ENCODE data around the gene SLC37A1. TPM values are rescaled to one million over a fixed set of nuclear protein-coding genes. Genes with fewer than 3 reads are reported as not detected.

Gene SLC37A1
- total RNA-seq, 1 experiment from 2014 or later: 37.7 TPM

- Histone ChIP-seq H3K79me1 (ENCODE audit: insufficient read depth, low read depth, low read length, poor library complexity, severe bottlenecking) (no peaks in the 10 kb centered on the region), H3K4me2 (ENCODE audit: insufficient read depth, insufficient read length, low read length) (no peak overlapping the region), H3K4ac (ENCODE audit: low read depth, low read length) (no peak overlapping the region), H3T11ph (ENCODE audit: low read length) (no peak overlapping the region), H2BK20ac (ENCODE audit: low read depth, low read length, poor library complexity, severe bottlenecking) (no peak overlapping the region), H2AK5ac (ENCODE audit: insufficient read length, low read length) (no peak overlapping the region), H2BK120ac (ENCODE audit: low read depth, low read length, poor library complexity, severe bottlenecking) (no peak overlapping the region), H3K79me2 (ENCODE audit: insufficient read depth, low read length) (no peaks in the 10 kb centered on the region), H2BK5ac (ENCODE audit: insufficient read length, low read length) (no peak overlapping the region), H3K23ac (ENCODE audit: insufficient read length, low read depth, low read length) (no peak overlapping the region), H3K9me3 (ENCODE audit: control insufficient read depth, low read depth, low read length) (no peaks in the 10 kb centered on the region), H3K27ac (ENCODE audit: insufficient read length, low read depth, low read length) (no peak overlapping the region), H4K8ac (replicated peaks; ENCODE audit: insufficient read length, low read depth, low read length) (no peak overlapping the region), H3K56ac (ENCODE audit: insufficient read length, low read depth, low read length) (no peak overlapping the region), H3K27me3 (ENCODE audit: insufficient read depth, low read length) (no peaks in the 10 kb centered on the region), H3K18ac (ENCODE audit: insufficient read length, low read depth, low read length) (no peak overlapping the region), H3K9ac (ENCODE audit: extremely low read depth, insufficient read length, low read length) (no peak overlapping the region), H3K23me2 (ENCODE audit: insufficient read length, low read depth, low read length, poor library complexity, severe bottlenecking) (peaks cover 12% of the 10 kb centered on the region), H2AFZ (ENCODE audit: low read length) (no peak overlapping the region), H4K20me1 (ENCODE audit: control insufficient read depth, insufficient read depth, insufficient read length) (no peaks in the 10 kb centered on the region), H4K5ac (ENCODE audit: insufficient read length, low read depth, low read length) (no peak overlapping the region), H3K4me1 (ENCODE audit: insufficient read depth, low read length) (no peaks in the 10 kb centered on the region; the same call in 1 of the 2 replicates), H2BK15ac (ENCODE audit: low read depth, low read length) (no peak overlapping the region), H2BK12ac (ENCODE audit: insufficient read length, low read depth, low read length) (no peak overlapping the region), H3K14ac (ENCODE audit: insufficient read depth, low read length) (no peak overlapping the region), H4K91ac (ENCODE audit: insufficient read length, low read depth, low read length) (no peak overlapping the region)
- Mint-ChIP-seq H3K4me3 (no peak overlapping the region), H3K36me3 (ENCODE audit: insufficient read depth in 1 of 3, low read depth in 3 of 3) (no peaks in the 10 kb centered on the region), H3K4me1 (peaks cover 21 to 28% of the 10 kb centered on the region in 2 experiments), H3K9me3 (no peaks in the 10 kb centered on the region), H3K27me3 (ENCODE audit: low read depth) (peaks cover 8% of the 10 kb centered on the region), H3K27ac (no peak overlapping the region)
- TF ChIP-seq, protein P1, sequence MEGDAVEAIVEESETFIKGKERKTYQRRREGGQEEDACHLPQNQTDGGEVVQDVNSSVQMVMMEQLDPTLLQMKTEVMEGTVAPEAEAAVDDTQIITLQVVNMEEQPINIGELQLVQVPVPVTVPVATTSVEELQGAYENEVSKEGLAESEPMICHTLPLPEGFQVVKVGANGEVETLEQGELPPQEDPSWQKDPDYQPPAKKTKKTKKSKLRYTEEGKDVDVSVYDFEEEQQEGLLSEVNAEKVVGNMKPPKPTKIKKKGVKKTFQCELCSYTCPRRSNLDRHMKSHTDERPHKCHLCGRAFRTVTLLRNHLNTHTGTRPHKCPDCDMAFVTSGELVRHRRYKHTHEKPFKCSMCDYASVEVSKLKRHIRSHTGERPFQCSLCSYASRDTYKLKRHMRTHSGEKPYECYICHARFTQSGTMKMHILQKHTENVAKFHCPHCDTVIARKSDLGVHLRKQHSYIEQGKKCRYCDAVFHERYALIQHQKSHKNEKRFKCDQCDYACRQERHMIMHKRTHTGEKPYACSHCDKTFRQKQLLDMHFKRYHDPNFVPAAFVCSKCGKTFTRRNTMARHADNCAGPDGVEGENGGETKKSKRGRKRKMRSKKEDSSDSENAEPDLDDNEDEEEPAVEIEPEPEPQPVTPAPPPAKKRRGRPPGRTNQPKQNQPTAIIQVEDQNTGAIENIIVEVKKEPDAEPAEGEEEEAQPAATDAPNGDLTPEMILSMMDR (conservative IDR thresholded peaks at IDR 0.05): no peak
- no peak for DNase-seq
- WGBS (ENCODE audit: extremely low coverage, insufficient read length, low lambda C conversion rate): no CpG with 5 or more reads among the region's 5 CpGs
Observed at GRCh38 chr21:42498012-42498411, 15.6 kb upstream of the SLC37A1 start.
